ENCODE data around the gene TTC19.
"Not testable (repeated sequence)": the region's sequence is repeated elsewhere in the genome, so short reads cannot be mapped to it uniquely, and the experiment has no call there.

Gene TTC19

DNA sequence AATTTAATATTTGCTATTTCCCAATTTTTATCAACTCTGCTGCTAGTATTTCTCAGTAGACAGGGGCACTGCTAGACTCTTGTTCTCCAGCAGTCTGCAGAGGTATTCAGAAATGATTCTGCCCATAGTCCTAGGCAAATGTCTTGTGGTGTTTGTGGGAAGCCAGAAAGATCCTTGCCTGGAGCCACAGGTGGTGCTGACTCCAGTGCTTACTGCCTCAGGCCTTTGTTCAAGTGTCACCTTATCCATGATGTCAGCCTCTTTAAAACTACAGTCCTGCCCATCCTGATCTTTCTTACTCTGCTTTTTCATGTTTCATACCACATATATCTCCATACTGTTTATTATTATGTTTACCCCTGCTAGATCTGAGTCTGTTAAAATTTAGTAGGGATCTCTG lies 26.6 kb upstream of the TTC19 start:
- no peak for DNase-seq

DNA sequence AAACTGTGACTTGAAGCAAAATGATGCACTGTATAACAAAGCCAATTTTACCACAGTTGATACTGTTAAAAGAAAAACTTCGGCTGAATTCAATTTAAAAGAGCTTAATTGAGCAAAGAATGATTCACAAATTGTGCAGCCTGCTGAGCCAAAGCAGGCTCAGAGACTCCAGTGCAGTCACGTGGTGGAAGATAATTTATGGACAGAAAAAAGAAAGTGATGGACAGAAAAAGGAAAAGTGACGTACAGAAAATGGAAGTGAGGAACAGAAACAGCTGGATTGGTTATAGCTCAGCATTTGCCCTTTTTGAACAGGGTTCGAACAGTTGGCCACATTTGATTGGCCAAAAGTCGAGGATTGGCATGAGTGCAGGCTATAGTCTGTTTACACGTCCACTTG lies 25.8 kb upstream of the TTC19 start:
- no peak for DNase-seq

DNA sequence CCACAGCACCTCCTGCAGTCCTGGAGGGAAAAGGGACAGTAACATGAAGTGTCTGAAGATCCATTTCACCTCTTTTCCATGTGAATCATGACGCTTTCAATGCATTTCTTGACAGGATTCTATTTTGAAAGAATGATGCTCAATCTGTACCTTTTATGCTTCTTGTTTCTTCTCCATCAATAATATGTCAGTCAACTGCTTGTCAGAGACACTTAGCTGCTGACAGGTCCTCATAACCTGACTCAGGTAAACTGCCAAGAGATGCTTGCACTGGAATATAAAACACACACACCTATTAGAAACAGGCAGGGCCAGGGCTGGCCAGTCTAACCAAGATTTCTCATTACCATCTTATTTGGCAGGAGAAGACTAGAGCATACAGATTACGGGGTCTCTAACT lies 21.7 kb upstream of the TTC19 start:
- DNase-seq: no peak

DNA sequence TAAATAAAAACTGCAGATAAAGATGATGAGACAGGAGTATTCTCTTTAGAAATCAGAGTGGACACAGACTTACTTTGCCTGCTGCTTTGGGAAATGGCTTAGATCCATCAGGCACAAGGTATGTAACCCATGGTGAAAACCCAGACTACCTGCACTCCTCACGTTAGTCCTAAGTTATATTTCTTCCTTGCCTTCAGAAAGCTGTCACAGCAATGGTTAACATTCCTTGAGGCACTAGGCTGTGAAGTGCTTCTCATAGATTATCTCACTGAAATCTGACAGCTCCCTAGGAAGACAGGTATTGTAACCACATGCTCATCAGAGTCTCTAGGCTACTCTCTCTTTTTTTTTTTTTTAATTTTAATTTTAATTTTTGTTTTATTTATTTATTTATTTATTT lies 21.0 kb upstream of the TTC19 start:
- DNase-seq: no peak

DNA sequence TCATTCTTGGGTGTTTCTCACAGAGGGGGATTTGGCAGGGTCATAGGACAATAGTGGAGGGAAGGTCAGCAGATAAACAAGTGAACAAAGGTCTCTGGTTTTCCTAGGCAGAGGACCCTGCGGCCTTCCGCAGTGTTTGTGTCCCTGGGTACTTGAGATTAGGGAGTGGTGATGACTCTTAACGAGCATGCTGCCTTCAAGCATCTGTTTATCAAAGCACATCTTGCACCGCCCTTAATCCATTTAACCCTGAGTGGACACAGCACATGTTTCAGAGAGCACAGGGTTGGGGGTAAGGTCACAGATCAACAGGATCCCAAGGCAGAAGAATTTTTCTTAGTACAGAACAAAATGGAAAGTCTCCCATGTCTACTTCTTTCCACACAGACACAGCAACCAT lies 20.6 kb upstream of the TTC19 start:
- not testable (repeated sequence) for DNase-seq

DNA sequence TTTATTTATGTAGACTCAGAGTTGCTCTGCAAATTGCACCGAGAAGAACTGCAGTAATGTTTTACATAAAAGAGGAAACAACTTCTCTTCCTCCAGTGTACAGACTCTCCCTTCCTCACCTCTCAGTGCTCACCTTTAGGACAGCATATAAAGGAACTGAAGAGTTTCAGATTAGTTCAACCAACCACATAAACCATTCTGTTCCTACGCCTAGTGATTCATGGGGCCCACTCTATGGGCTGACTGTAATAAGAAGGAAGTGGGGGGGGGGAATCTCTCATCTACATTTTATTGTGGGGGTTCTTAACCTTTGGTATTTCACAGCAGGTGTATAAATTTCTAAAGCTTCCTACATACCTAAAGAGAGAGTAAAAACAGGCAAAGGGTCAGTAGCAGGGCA lies 18.4 kb upstream of the TTC19 start:
- DNase-seq: no peak

DNA sequence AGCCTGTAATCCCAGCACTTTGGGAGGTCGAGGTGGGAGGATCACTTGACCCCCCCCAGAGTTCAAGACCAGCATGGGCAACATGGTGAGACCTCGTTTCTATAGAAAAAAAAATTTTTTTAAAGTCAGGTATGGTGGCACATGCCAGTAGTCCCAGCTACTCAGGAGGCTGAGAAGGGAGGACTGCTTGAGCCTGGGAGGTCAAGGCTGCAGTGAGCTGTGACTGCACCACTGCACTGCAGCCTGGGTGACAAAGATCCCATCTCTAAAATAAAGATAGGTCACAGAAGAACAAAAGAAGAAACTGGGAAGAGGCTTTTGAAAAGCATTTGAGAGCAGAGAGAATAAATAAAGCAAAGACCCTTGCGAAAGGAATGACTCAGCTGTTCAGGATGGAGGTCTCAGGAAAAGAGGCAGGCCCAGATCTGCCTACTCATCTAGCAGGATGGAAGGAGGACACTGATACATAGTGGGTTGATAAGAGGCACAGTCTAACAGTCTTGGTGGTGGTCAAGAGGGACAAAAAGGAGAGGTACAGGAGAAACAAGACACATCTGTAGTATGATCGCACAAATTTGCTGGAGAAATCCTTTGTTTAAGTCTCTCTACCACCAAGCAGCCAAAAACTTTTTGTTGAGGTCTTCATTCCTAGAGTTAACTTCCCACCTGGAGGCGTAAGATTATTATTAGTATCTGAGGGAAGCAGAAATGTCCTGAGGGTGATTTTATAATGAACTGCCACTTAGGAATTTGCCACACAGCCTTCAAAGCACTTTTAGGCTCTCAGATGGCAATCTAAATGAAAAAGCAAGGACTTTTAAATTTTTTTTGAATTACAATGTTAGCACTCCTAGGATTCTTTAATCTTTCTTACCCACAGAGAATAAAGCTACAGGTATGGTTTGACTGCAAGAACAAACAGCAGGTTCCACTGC lies 17.7 kb upstream of the TTC19 start:
- DNase-seq: no peak

DNA sequence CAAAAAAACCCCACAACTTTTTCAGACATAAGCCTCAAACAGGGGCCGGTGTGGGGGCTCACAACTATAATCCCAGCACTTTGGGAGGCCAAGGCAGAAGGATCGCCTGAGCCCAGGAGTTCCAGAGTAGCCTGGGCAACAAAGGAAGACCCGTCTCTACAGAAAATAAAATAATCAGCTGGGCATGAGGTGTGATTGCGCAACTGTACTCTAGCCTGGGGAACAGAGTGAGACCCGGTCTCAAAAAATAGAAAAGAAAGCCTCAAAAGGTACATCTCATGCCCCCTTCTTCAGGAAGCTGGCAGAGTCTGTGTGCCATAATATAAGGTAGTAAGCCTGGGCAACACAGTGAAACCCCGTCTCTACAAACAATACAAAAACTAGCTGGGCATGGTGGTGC lies 3.3 kb upstream of the TTC19 start:
- no peak for DNase-seq

DNA sequence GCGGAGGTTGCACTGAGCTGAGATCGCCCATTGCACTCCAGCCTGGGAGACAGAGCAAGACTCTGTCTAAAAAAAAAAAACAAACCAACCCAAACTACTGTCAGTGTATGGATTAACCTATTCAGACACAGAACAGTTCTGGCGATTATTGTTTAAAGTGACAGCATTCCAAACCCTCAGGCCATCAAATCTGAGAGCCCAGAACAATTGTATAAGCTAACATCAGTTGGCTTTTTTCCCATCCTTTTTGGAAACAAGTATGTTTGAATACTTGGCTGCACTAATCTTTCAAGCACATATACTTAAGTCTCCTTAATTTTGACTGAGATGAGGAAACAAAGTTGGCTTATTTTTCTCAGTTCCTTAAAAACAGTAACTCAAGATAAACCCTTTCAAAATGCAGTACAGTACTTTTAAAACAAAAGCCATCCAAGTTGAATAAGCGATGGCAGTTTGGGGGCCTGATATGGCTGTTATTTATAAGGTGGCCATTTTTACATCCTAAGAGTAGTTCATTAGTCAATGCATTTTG lies 1.5 kb upstream of the TTC19 start:
- DNase-seq: no peak

DNA sequence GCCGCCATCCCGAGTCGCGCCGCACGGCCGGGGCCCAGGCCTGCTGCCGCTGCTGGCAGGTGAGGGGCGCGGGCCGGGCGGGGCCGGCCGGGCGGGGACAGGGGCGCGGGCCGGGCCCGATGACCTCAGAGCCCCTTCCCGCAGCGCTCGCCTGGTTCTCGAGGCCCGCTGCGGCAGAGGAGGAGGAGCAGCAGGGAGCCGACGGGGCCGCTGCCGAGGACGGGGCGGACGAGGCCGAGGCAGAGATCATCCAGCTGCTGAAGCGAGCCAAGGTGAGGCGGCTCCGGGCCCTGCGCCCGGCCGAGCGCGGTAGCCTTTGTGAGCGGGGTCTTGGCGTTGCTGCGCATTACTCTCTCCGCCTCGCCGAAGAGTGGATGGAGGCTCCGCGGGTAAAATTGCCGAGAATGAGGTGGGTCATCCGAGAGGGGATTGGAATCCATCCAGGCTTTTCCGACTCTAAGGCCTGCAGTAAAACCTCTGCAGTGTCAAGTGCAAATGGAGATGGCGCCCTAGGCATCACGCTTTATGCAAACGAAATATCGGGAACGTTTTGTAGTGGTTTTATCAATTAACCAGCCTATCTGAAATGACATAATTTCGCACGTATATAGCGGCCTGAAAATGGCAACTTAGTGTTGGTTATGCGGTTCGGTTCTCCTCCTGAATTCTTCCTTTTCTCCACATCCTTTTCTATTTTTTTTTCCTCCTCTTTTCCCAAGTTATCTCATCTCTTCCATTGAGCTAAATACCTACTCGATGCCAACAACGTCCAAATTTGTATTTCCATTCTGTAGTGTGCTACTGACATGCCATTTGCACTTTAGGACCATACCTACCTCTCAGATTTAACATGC lies 577 bp downstream of the TTC19 start:
- no peak for DNase-seq

DNA sequence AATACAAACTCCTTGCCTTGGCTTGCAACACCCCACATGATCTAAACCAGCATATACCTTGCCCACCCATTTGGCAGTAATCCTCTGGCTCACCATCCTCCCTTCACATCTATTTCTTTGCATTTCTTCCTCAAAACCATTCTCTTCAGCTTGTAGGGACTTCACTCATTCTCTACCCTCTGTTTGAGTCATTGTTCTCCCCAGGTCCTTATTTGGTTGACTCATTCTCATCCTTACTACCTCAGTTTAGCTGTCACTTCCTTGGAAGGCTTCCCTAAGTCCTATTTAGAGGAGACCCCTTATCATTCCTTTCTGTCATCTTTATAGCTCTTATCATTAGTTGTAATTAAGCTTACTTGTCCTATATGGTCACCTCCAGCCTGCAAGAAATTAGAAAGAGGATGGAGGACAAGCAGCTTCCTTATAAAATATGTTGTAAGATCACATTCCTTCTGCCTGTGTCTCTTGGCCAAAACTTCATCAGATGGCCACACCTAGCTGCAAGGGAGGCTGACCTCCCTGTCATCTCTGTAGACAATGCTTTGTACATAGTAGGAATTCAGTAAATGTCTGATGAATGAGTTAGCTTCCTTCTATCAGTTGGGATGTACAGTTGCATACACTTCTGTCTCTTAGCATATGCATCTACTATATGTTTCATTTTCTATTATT lies 1.7 kb downstream of the TTC19 start:
- no peak for DNase-seq

DNA sequence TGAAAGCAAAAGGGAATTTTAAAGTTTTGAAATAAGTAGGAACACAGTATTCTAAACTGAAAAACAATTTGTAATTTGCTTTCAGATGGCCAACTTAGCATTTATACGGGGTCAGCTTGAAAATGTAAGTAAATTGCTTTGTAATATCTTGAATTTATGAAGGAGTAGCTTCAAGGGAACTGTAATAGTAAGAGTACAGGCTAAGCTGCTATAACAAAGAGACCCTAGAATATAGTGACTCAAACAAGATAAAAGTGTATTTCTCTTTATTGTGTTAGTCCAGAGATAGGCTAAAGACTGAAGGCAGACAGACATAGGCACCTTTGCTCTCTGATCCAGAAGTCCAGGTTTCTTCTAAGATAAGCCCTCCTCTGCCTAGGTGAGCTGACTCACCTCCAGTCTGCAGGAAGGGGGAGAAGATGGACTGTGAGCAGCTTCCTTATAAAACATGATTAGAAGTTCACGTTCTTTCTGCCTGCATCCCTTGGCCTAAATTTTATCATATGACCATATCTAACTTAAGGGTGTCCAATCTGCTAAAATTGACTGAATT lies 3.2 kb downstream of the TTC19 start:
- no peak for DNase-seq

DNA sequence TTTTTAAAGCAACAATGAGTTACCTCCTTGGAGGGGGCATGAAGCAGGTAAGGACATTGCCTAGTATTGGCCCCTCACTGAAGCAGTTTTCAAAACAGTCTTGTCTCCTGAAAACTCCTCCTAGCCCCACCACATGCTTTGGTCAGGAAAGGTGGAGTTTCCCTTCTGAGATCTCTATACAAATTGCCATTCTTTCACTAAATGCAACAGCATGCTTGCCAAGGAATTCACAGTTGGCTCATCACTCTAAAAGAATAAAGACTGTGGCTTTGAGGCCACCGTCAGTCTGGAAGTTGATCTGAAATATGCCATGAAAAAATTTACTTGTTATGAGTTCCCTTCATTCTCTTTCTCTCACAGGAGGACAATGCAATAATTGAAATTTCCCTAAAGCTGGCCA lies 4.2 kb downstream of the TTC19 start:
- no peak for DNase-seq

DNA sequence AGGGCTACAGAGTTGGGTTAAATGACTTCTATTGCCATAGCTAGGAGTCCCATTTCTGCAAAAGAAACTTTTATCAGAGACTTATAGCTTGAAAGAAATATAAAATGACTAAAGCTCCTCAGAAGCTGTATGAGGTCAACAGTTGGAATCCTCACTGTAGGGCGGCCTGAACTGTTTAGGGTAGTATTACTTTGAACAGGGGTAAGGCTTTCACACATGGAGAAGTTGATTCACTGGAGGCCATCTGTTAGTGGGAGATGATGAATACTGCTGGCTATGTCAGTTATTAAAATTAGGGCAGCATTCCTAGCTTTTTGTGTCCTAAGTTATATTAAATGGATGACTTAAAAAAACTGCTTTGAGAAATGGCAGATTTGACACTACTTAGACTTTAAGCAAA lies 6.0 kb downstream of the TTC19 start:
- no peak for DNase-seq

DNA sequence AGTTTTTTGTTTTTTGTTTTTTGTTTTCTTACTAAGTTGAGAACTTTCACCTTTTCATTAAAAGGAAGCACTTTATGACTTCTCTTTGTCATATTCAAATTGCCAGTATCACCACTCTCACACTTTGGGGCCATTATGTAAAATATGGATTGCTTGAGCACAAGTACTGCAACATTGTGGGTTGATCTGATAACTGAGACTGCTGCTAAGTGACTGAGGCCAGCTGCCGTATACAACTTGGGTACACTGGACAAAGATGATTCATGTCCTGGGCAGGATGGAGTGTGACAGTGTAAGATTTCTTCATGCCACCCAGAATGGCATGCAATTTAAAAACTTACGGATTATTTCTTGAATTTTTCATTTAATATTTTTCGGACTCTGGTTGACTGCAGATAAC lies 7.8 kb downstream of the TTC19 start:
- no peak for DNase-seq

DNA sequence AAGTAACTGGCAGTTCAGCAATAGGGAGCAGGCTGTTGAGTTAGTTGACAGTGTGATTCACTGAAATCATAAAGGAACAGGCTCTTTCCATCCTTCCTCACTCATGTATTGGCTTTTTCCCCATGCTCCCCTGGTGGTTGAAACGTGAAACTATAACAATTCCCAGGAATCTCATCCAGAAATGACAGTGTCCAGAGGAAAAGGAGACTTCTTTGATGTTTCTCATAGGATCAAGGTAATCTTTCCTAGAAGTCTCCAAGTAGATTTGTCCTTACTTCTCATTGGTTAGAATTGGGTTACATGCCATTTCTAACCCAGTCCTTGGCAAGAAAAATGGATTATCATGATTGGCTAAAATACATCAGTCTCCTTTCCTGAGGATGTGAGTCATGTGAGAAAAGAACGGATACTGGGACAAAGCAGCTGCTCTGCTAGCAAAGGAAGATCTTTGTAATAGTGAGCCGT lies 14.4 kb downstream of the TTC19 start:
- no peak for DNase-seq

DNA sequence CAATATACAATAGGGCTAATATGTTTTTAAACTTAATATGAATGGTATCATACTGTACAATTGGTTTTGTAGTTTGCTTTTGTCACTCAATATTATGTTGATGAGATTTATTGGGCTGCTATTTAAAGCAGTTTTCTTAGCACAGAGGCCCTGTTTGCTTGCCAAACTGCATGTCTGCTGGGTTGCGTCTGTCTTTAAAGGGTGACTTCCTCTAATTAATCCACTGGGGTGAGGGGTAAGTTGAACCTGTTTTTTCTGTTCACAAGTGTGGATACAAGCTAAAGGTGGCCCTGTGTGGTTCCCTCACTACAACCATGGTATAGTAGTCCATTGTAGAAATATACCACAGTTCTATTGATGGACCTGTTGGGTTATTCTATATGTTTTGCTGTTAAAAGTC lies 19.7 kb downstream of the TTC19 start:
- DNase-seq: no peak

DNA sequence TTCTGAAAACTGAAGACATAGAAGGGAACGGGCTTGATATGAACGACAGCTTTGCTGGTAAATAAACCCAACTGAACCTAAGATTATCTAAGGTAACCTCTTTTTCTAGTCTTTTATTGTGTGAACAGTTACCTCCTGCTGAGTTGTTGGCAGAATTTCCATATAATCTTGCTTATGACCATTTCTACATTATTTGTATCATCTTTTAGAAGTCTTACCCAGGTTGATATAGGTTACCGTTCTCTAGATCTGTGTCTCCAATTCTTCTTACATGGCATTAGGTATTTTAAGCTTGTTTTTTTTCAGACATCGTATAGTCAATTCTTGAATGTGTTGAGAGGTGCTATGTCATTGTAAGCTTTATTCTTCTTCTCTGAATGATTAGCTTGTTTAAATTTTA lies 24.3 kb downstream of the TTC19 start:
- no peak for DNase-seq

DNA sequence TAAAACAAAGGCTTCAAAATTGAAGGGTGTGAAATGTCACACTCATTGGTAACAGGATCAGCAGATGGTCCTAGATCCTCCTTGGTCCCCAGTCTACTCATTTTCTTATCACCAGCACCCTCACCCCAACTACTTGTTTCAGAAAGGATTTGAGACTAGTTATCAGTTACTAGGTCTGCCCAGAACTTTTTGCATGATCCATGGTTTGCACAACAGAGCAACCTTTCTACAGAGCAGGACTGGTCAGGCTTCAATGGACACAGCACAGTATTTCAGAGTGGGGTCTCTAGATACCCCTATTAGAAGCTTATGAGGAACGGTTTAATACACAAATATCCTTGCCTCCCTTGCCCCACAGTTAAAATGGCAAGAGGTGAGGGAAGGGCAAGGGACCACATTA lies 25.6 kb downstream of the TTC19 start:
- DNase-seq: no peak

DNA sequence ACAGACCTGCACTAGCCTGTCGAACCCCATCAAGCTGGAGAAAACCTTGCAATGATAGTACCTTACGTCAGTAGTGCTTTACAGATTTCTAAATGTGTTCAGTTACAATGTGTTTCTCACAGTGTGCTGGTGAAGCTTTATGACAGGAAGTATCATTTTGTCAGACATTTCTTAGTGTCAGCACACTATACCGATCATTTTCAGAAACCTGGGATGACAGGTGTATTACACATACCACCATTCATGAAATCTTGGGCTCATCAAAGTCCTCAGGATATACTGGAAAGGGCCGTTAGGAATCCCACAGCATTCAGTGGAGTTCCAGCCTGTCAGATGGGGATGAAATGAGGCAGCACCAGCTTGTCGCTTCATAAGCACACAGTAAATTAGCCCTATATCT lies 27.3 kb downstream of the TTC19 start:
- DNase-seq: no peak

DNA sequence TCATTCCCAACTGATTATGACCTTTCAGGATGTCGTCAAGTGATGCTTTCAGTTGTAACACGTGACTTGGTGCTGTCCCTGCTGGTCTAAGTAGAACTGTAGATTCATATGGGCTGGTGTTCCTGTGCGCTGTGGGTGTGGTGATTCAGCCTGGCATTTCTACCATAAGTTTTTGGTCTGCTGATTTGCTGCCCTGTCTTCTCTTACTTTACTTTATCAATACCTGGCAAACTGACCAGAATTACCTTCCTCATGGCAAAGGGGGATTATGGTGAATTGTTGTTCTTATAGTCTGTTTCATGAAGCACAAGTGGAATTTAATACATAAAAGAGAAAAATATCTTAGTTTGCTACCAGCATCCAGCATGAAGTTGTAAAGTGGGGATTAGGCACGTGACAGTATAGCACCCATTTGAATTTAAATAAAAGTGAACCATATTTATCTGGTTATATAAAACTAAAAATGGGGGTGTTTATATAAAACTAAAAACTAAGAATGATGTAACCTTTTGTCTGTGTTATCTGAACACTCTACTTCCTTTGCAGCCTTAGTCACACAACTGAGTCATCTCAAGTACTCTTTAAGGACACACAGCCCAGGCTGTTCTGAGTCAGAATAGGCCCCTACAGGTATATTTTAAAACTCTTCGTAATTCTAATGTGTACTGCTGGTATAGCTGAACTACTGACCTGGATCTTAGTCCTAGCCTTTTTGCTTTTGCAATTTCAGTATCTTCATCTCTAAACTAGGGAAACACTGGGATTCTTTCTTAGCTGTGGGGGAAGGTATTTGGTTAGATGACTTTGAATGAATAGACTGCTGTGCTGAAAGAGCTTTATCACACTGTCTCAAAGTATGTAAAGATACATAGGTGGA lies 28.3 kb downstream of the TTC19 start:
- peak; percentile 51 for DNase-seq

Data from activated CD4-positive, CD25-positive, alpha-beta regulatory T cell treated with anti-CD3 and anti-CD28 coated beads, Interleukin-2, amount 50 U/mL, for 72 hours (primary cell).